ENCODE measurements around the gene PIGV.
"Not testable (repeated sequence)": the region's sequence is repeated elsewhere in the genome, so short reads cannot be mapped to it uniquely, and the experiment has no call there.

PIGV gene

DNA sequence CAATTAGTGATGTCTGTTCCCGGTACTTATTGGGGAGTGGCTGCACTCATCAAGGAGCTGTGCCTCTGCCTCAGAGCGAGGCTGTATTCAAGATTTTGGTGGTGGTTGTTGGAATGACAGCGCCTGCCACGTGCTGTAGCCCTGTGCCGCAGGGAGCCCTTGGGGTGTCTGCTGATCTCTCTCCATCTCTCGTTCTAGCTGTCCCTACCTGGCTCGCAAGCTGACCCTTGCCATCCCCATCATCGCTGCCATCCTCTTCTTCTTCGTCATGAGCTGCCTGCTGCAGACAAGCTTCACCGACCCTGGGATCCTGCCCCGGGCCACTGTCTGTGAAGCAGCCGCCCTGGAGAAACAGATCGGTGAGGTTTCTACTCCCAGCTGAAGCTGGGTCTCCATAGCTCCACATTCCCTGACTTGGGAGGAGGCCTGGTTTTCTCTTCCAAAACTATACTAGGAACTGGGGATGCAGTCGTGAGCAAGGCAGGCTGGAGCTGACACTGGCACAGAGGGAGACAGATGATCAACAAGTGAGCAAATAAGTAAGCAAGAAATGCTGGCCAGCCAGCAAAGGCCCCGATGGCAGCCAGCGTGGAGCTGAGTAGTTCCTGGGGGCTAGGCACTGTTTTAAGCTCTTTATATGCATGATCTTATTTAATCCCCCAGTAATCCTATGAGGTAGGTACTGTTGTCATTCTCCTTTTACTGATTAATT lies 44.7 kb downstream of the PIGV start:
- no peak for DNase-seq (ENCODE audit: low spot score)

DNA sequence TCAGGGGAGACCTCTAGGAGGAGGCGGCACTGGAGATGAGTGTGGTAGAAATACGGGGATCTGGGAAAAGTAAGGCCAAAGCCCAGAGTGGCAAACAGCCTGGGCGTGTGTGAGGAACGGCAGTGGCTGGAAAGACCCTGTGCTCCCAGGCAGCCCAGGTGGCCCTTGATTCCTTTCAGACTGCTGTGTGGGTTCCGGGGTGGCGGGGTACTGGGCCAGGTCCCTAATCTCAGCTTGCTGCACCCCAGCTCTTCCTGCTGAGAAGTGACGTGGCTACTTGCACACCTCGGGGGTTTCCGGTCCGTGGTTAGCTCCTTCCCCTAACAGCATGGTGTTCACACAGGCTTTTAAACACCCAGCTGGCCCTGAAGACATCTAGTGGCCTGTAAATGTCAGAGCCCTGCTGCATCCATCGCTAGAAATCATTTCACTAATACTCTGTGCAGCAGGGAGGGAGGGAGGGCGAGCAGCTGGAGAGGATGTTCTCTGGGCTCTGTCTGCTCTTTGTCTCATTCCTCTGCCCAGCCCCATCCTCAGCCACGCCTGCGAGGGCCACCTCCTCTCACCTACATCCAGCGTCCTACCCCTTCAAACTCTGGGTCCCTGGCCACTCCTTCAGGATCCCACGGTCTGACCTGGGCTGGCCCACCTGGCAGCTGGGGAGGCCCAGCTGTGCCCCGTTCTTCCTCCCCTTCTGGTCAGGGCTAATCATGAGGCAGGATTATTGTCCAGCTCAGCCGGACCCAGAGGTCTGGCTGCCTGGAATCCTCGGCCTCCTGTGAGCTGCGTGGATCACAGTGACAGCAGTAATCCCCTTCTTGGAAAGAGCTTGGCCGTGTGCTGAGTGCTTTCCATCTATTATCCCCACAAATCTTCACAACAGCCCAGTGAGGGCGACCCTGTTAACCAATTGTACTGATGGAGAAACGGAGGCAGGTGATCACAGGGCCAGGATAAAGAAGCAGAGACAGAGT lies 46.0 kb downstream of the PIGV start:
- DNase-seq (ENCODE audit: low spot score) = no peak

DNA sequence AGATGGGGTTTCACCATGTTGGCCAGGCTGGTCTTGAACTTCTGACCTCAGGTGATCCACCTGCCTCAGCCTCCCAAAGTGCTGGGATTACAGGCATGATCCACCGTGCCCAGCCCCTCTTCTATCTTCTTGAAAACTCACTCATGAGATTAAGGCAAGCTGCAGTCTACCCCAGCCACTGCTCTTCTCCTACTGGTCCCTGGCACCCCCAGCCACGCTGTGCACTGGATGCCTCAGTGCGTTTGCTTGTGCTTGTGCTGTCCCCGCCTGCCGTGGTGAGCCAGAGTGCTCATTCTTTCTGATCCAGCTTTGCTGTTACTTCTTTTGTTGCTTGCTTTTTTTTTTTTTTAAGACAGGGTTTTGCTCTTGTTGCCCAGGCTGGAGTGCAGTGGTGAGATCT lies 49.9 kb downstream of the PIGV start:
- DNase-seq (ENCODE audit: low spot score) = not testable (repeated sequence)

DNA sequence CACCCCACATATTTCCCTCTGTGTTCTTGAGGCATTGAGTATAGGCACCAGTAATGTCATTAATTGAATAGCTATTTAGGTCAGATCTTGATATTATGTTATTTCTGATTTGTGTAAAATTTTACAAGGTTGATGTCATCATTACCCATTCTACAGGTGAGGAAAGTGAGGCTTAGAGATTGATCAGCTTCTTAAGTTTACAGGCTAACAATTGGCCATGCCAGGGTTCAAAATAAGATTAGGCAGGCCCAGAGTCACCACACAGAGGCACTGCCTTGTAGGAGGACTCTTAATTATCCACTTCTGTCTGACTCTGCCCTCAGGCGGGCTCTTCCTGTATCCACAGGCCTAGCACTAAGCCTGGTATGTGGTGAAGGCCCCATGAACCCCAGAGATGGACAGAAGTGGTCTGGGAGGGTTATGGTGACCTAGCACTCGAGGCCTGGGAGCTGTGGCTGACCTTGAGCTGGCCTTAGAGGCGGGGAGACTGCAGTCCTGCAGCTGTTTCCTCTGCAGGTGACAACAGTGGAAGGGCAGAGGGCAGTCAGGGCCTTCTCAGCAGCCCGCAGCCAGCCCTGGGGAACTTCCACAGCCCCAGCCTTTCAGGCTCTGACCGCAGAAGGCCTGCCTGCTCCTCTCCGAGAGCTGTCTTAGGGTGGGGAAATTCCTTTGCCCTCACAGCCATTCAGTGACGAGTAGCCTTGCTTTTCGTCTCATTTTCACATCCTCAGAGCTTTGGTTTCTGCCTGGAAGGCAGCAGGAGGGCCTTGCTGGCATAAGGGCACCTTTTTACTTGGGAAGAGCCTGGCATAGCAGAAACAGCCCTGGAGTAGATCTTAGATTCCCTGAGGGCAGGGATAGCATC lies 51.0 kb downstream of the PIGV start:
- no peak for DNase-seq (ENCODE audit: low spot score)

DNA sequence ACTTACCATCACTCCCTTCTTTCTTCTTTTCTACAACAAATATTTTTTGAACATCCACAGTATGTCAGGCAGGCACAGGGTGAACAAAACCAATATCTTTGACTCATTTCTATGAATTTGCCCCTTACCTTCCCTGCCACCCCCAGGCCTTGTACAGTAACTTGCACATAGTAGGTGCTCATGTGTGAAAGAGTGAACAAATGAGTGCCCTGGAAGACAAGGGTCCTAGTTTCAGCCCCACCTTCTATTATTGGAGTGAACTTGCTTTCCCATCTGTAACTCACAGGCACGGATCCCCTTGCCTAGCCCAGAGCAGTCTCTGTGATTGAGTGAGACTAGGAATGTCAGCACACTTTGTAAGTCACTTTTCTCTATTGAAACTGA lies 51.6 kb downstream of the PIGV start:
- no peak for DNase-seq (ENCODE audit: low spot score)

DNA sequence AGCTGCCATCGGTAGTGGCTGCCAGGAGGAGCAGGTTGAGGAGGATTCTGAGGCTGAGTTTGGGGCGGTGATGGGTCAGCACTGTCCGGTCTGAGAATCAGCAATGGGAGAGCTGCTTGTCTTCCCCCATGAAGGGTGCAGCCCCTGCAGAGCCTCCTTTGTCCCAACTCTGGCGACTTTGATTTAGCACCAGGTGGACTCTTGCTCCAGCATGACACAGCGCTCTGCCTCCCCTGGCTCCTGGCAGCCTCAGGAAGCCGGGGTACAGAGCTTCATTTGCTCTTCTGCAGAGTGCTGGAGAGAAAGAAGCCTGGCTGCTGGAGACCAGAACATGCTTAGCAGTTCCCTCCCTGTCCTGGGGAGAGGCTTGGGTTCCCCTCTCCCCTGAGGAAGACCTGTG lies 52.0 kb downstream of the PIGV start:
- no peak for DNase-seq (ENCODE audit: low spot score)

DNA sequence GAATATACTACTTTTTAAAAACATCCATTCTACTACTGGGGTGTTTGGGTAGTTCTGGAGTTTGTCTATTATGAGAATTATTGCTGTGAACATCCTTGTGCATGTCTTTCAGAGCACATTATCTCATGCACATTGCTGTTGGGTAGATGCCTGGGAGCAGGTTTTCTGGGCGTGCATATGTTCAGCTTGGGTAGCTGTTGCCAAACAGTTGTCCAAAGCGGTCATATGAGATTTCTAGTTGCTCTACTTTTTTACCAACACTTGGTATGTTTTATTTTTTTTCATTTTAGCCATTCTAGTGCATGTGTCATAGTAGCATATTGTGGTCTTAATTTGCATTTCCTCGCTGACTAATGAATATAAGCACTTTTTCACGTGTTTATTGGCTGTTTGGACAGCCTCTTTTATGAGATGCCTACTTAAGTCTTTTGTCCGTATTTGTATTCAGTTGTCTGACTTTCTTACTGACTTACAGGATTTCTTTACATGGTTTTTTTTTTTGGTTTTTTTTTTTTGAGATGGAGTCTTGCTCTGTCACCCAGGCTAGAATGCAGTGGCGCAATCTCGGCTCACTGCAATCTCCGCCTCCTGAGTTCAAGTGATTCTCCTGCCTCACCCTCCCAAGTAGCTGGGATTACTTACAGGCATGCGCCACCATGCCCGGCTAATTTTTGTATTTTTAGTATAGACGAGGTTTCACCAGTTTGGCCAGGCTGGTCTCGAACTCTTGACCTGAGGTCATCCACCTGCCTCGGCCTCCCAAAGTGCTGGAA lies 56.9 kb downstream of the PIGV start:
- no peak for DNase-seq (ENCODE audit: low spot score)

DNA sequence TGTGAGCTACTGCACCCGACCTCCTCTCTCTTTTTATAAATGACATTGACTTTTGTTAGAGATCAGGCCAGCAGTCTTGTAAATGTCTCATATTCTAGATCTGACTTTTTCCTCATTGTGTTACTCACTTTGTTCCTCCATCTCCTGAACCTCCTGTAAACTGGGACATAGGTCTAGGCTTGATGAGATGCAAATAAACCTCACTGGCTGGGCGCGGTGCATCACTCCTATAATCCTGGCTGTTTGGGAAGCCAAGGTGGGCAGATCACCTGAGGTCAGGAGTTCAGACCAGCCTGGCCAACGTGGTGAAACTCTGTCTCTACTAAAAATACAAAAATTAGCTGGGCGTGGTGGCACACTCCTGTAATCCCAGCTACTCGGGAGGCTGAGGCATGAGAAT lies 60.1 kb downstream of the PIGV start:
- DNase-seq (ENCODE audit: low spot score) = not testable (repeated sequence)

Small RNAs within 50 kb of the gene (small RNA-seq; reads per million reads assigned to genes)
- 0 reads per million in 2 experiments for gene RN7SL165P
